GM12872 (cell line): ENCODE data around the gene CXXC5.

Source experiments
- CTCF ChIP-seq: IDR thresholded peaks from 3 replicates; pipeline ENCODE4 v1.5.1; 2011; ENCODE audit warnings: low read depth, mild to moderate bottlenecking, low read length, moderate library complexity; ENCODE audit not compliant: insufficient read depth

Gene CXXC5

DNA sequence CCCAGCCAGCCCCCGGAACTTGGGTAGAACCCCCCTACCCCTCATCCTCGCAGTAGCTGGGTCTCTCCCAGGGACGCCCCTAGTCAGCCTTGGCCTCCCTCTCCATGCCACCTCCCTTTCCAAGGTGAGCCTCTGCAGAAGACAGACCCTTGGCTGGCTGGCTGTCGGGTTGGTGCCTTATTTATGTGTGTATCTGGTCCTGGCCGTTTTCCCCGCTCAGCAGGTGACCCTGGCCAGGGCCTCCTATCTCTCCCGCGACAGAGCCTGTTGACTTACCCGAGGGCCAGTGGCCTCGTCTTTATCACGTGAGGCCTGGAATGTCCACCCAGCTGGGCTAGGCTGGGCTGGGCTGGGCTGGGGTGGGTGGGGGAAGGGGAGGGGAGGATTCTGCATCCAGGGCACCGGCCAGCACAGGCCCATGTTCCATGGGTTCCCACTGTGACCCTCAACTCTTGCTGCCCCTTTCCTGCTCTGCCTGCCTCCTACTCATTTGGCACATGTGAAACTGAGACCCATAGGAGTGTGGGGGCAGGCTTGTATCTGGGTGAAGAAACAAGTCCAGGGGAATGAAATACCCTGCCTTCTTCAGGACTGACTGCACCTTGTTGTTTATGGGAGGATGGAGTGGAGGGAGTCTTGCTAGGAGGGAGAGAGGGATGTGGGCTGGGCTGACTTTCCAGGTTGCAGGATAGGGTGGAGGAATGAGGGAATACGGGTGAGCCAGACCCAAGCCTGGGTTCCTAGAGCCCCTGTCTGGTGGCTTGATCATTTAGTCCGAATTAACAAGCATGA, 3.1 kb downstream of the CXXC5 start:
- TF ChIP-seq CTCF = no peak

GRCh38 chr5:139651853-139652787, 4.0 kb downstream of the CXXC5 start:
- TF ChIP-seq CTCF = no peak

DNA sequence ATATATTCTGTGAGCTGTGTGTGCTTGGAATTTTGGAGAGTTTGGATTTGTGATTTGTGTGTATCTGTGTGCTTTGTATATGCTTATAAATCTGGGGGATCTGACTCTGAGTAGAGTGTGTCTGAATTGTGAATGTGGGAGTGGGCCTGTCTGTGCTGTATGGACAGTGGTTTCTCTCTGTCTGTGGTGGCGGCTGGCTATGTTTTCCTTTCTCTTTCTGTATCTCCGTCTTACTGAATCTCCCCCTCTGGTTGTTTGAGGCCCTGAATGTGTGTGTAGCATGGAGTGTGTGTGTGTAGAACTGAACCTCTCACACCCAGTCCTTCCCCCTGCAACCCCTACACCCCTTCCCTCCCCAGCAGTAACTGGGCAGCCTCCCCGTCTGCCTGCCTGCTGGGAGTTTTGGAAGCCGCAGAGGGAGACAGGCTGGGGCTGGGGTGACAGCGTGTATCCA, 4.7 kb downstream of the CXXC5 start:
- TF ChIP-seq CTCF = no peak; the same call in 2 of the 3 replicates

- no peak for TF ChIP-seq CTCF
Observed at GRCh38 chr5:139653616-139654015, 5.5 kb downstream of the CXXC5 start.

GRCh38 chr5:139654464-139654863, 6.3 kb downstream of the CXXC5 start:
- no peak for TF ChIP-seq CTCF

DNA sequence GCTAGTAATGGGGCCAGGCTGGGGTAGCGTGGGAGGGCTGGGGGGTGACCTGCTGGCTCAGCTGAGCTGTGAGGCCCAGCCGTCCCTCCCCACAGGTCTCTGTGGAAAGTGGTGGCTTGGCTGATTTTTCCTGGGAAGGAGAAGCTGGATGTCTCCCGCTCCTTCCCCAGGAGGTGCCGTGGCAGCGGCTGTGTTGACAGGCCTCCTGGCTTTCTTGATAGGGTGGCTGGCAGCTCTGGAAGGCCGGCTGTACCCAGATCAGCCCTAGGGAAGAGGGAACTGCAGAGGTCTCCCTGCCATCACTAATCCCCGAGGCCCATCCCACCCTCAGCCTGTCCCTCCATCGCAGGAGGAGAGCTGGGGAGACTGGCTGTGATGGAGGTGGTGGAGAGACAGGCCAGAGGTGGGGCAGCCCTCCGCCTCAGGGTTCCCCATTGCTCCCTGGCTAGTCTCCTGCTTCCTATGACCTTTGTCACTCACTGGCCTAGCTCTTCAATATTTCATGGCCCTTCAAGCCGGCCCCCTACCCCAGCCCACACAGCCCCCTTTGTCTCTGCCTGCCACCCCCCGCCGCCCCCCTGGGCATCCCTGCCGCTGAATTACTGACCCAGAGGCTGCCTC, 6.8 kb downstream of the CXXC5 start:
- no peak for TF ChIP-seq CTCF
